Esophagus squamous epithelium (tissue), 5 donors: ENCODE results near the gene IL23A. TPM values are rescaled to one million over a fixed set of nuclear protein-coding genes. Genes with fewer than 3 reads are reported as not detected.
"Not testable (repeated sequence)": the region's sequence is repeated elsewhere in the genome, so short reads cannot be mapped to it uniquely, and the experiment has no call there.

ENCODE experiments used
- DNase-seq: peaks from one replicate; lab custom pipeline; 2025; lab: John Stamatoyannopoulos, UW
- H3K27ac ChIP-seq, 4 donors: fragments of 200-600 bp; sonication (generic); one replicate each; pipeline ENCODE4 v1.5.1; 2016 to 2019; ENCODE audit warnings: mild to moderate bottlenecking in 1 of 4
- H3K27me3 ChIP-seq, 4 donors: fragments of 200-600 bp; sonication (generic); 1 replicate in 3 of 4; 2 replicates in 1 of 4; pipeline versions ENCODE4 v1.5.1 to v1.6.0; 2017 to 2021; ENCODE audit warnings: antibody characterized with exemption in 1 of 4
- H3K36me3 ChIP-seq, 3 donors: fragments of 200-600 bp; sonication (generic); one replicate each; pipeline ENCODE4 v1.5.1; 2016 to 2019
- H3K4me1 ChIP-seq, 3 donors: fragments of 200-600 bp; sonication (generic); one replicate each; pipeline ENCODE4 v1.5.1; 2017 to 2019
- H3K4me3 ChIP-seq, 4 donors: fragments of 200-600 bp; sonication (generic); 1 replicate in 3 of 4; 2 replicates in 1 of 4; pipeline ENCODE4 v1.5.1; 2016 to 2019; ENCODE audit warnings: mild to moderate bottlenecking in 2 of 4, moderate library complexity in 1 of 4
- H3K9me3 ChIP-seq, 3 donors: fragments of 200-600 bp; sonication (generic); one replicate each; pipeline ENCODE4 v1.5.1; 2016 to 2019
- CTCF ChIP-seq, 6 experiments: fragments of 450-650 bp in 4 of 6; fragments of 200-600 bp in 2 of 6; sonication (generic) in 2 of 6; IDR thresholded peaks; one replicate each; pipeline ENCODE4 v1.5.1; 2016 to 2019; ENCODE audit warnings: antibody characterized with exemption in 6 of 6, mild to moderate bottlenecking in 4 of 6, moderate library complexity in 4 of 6
- POLR2A ChIP-seq, 4 donors: fragments of 450-650 bp; IDR thresholded peaks; one replicate each; pipeline ENCODE4 v1.6.1; 2017; ENCODE audit warnings: antibody characterized with exemption in 4 of 4, mild to moderate bottlenecking in 4 of 4, moderate library complexity in 3 of 4
- WGBS, 2 donors: methylation state at CpG; one replicate each; pipeline ENCODE4 v1.1.5; 2018; 5-methylcytosine and 5-hydroxymethylcytosine counted together
- intact Hi-C: fragments of 100-400 bp; cut with DNase I; formaldehyde crosslinking; loops from one replicate; pipeline ENCODE4 v1.15.0; 2022
- total RNA-seq, 4 donors: library from RNA; depleted of rRNA; stranded (reverse); fragments of >200 nt; gene quantifications; one replicate each; pipeline ENCODE4 v1.1.0, GENCODE V29; 2016
- donor health status: DM: yes; HTN: yes; CAD: no.

The IL23A gene
- total RNA-seq, 4 donors from 2014 or later, result 2.6 to 28.6 (median 2.8) TPM; not detected in 1

GRCh38 chr12:56315249-56315621 lies 23.4 kb upstream of the IL23A start:
- TF ChIP-seq POLR2A (IDR thresholded peaks at IDR 0.05) (no peak), CTCF (IDR thresholded peaks at IDR 0.05) (no peak)

GRCh38 chr12:56315622-56316473 lies 22.8 kb upstream of the IL23A start, which contains the start of gene CNPY2:
TSS of gene CNPY2 (minus strand) at chr12:56315988. CDS start at chr12:56315217, 771 bp downstream.
- H3K4me1 ChIP-seq, result peaks cover 13 to 22% (median 14%) of the 10 kb centered on the region in 3 donors

More at GRCh38 chr12:56315249-56315621, 23.4 kb upstream of the IL23A start:
- peak overlapping the region; percentile 86 to 97 (median 92) for H3K27ac ChIP-seq
- WGBS, 2 donors, result 2 to 3% methylated on average over 5 to 9 of the region's 11 CpGs
- peaks cover 13 to 22% (median 14%) of the 10 kb centered on the region in 3 donors for H3K4me1 ChIP-seq
- no peaks in the 10 kb centered on the region for H3K27me3 ChIP-seq
- intact Hi-C loops, result no loop called here
- H3K36me3 ChIP-seq, result peaks cover 4 to 70% (median 9%) of the 10 kb centered on the region in 3 donors
- peak overlapping the region; percentile 57 to 96 (median 84) for H3K4me3 ChIP-seq
- no peak for DNase-seq
- no peaks in the 10 kb centered on the region for H3K9me3 ChIP-seq

GRCh38 chr12:56317675-56318074 lies 21.0 kb upstream of the IL23A start:
- intact Hi-C loops, result no loop called here
- Histone ChIP-seq H3K27me3 (no peaks in the 10 kb centered on the region), H3K4me1 (peaks cover 13 to 22% (median 14%) of the 10 kb centered on the region in 3 donors), H3K27ac (no peak overlapping the region), H3K4me3 (no peak overlapping the region), H3K36me3 (peaks cover 0 to 70% (median 0%) of the 10 kb centered on the region in 3 donors), H3K9me3 (no peaks in the 10 kb centered on the region)
- DNase-seq, result no peak
- WGBS, 2 donors, result 82 to 91% methylated on average over 1 to 3 of the region's 3 CpGs
- TF ChIP-seq POLR2A (IDR thresholded peaks at IDR 0.05) (no peak), CTCF (IDR thresholded peaks at IDR 0.05) (no peak)

More at GRCh38 chr12:56315622-56316473, 22.8 kb upstream of the IL23A start, which contains the start of gene CNPY2:
- H3K27me3 ChIP-seq, result no peaks in the 10 kb centered on the region
- TF ChIP-seq CTCF (IDR thresholded peaks at IDR 0.05) (peak in 1 of 6 experiments; percentile 25), POLR2A (IDR thresholded peaks at IDR 0.05) (peak in 3 of 4 donors; percentile 8 to 84 (median 74))
- H3K4me3 ChIP-seq, result peak within 1 kb of the TSS; percentile 57 to 96 (median 84)
- peaks cover 2 to 70% (median 4%) of the 10 kb centered on the region in 3 donors for H3K36me3 ChIP-seq
- WGBS, 2 donors, result 0% methylated on average over 7 to 11 of the region's 62 CpGs
- peak within 1 kb of the TSS; percentile 86 to 97 (median 92) for H3K27ac ChIP-seq
- intact Hi-C loops, result no loop called here
- no peaks in the 10 kb centered on the region for H3K9me3 ChIP-seq
- peak; percentile 95 for DNase-seq

- 90 to 100% methylated on average over 1 to 2 of the region's 2 CpGs for whole genome bisulfite sequencing, 2 donors
- no peaks in the 10 kb centered on the region for H3K9me3 ChIP-seq
Measured at GRCh38 chr12:56321027-56321426, 17.7 kb upstream of the IL23A start.

GRCh38 chr12:56321610-56322009 lies 17.1 kb upstream of the IL23A start:
- intact Hi-C loops, result loop anchor here (10.0 kb wide), 1 partner anchor 133 kb away; the partner anchor contains the start of gene MIP
- H3K27ac ChIP-seq, DNase-seq, H3K9me3 ChIP-seq, H3K4me1 ChIP-seq, H3K4me3 ChIP-seq, H3K27me3 ChIP-seq: not testable (repeated sequence)
- 85 to 86% methylated on average over 7 to 8 of the region's 8 CpGs for WGBS, 2 donors
- H3K36me3 ChIP-seq, result peaks cover 6 to 91% (median 29%) of the 10 kb centered on the region in 3 donors

More at GRCh38 chr12:56321027-56321426, 17.7 kb upstream of the IL23A start:
- Histone ChIP-seq H3K27ac (no peak overlapping the region), H3K36me3 (peaks cover under 1 to 85% (median 24%) of the 10 kb centered on the region in 3 donors), H3K27me3 (no peaks in the 10 kb centered on the region), H3K4me1 (peaks cover 5 to 9% (median 6%) of the 10 kb centered on the region in 3 donors), H3K4me3 (no peak overlapping the region)
- DNase-seq, result no peak
- intact Hi-C loops, result loop anchor here (10.0 kb wide), 1 partner anchor 134 kb away; the partner anchor contains the start of gene MIP
- TF ChIP-seq POLR2A (IDR thresholded peaks at IDR 0.05) (no peak), CTCF (IDR thresholded peaks at IDR 0.05) (no peak)
